Common myeloid progenitor, CD34-positive (primary cell): ENCODE results near the gene ARL4D.

ENCODE experiments used
- CTCF ChIA-PET: fragments of 350-600 bp; sonication (Branson Sonifier 250); formaldehyde crosslinking; loops from one replicate; lab custom pipeline; 2021; ENCODE audit warnings: antibody characterized with exemption; lab: Charles Lee
- POLR2A ChIA-PET: fragments of 350-600 bp; sonication (Branson Sonifier 250); formaldehyde crosslinking; loops from one replicate; lab custom pipeline; 2021; ENCODE audit warnings: antibody characterized with exemption; lab: Charles Lee
- DNase-seq, 3 donors: peaks; one replicate each; pipeline versions ENCODE4 v3.0.0 to v3.0.0-alpha.2; 2013
- H3K27ac ChIP-seq, 2 experiments: 1 replicate in 1 of 2; 2 replicates in 1 of 2; pipeline ENCODE4 v1.7.0; 2013; ENCODE audit warnings: inconsistent platforms in 2 of 2, low read length in 2 of 2, mild to moderate bottlenecking in 2 of 2, low read depth in 1 of 2, moderate library complexity in 1 of 2; ENCODE audit not compliant: severe bottlenecking in 2 of 2, insufficient read depth in 1 of 2, poor library complexity in 1 of 2
- H3K27me3 ChIP-seq, 5 experiments: replicated peaks in 2 of 5; 1 replicate in 3 of 5; 2 replicates in 2 of 5; pipeline versions ENCODE4 v1.6.1 to v1.7.0; 2013; ENCODE audit warnings: low read length in 4 of 5, mild to moderate bottlenecking in 2 of 5, moderate library complexity in 2 of 5, inconsistent platforms in 1 of 5; ENCODE audit not compliant: insufficient read depth in 5 of 5, control insufficient read depth in 4 of 5
- H3K36me3 ChIP-seq, 4 experiments: 1 replicate in 2 of 4; 2 replicates in 2 of 4; pipeline versions ENCODE4 v1.6.1 to v1.7.0; 2013; ENCODE audit warnings: low read length in 3 of 4, control low read depth in 1 of 4, mild to moderate bottlenecking in 1 of 4; ENCODE audit not compliant: control insufficient read depth in 4 of 4, insufficient read depth in 4 of 4
- H3K4me1 ChIP-seq, 4 experiments: 1 replicate in 3 of 4; 2 replicates in 1 of 4; pipeline versions ENCODE4 v1.6.1 to v1.7.1; 2013; ENCODE audit warnings: low read length in 3 of 4, mild to moderate bottlenecking in 3 of 4, control low read depth in 1 of 4, inconsistent platforms in 1 of 4, moderate library complexity in 1 of 4; ENCODE audit not compliant: control insufficient read depth in 4 of 4, insufficient read depth in 4 of 4; ENCODE audit errors: control extremely low read depth in 1 of 4
- H3K4me3 ChIP-seq, 7 experiments: 1 replicate in 4 of 7; 2 replicates in 3 of 7; pipeline versions ENCODE4 v1.5.1 to v1.7.0; 2013; ENCODE audit warnings: mild to moderate bottlenecking in 7 of 7, low read length in 6 of 7, moderate library complexity in 6 of 7, inconsistent platforms in 2 of 7, low read depth in 2 of 7, control low read depth in 1 of 7; ENCODE audit not compliant: insufficient read depth in 4 of 7, control insufficient read depth in 1 of 7; ENCODE audit errors: extremely low read depth in 1 of 7
- H3K9me3 ChIP-seq, 5 experiments: 1 replicate in 4 of 5; 2 replicates in 1 of 5; pipeline versions ENCODE4 v1.6.1 to v1.7.1; 2013; ENCODE audit warnings: low read length in 4 of 5, mild to moderate bottlenecking in 2 of 5, inconsistent platforms in 1 of 5, low read depth in 1 of 5, moderate library complexity in 1 of 5; ENCODE audit not compliant: control insufficient read depth in 4 of 5, insufficient read depth in 2 of 5; ENCODE audit errors: control extremely low read depth in 1 of 5
- WGBS: methylation state at CpG from one replicate; pipeline ENCODE4 v1.1.5; 2013; ENCODE audit not compliant: insufficient coverage; 5-methylcytosine and 5-hydroxymethylcytosine counted together

ARL4D gene

DNA sequence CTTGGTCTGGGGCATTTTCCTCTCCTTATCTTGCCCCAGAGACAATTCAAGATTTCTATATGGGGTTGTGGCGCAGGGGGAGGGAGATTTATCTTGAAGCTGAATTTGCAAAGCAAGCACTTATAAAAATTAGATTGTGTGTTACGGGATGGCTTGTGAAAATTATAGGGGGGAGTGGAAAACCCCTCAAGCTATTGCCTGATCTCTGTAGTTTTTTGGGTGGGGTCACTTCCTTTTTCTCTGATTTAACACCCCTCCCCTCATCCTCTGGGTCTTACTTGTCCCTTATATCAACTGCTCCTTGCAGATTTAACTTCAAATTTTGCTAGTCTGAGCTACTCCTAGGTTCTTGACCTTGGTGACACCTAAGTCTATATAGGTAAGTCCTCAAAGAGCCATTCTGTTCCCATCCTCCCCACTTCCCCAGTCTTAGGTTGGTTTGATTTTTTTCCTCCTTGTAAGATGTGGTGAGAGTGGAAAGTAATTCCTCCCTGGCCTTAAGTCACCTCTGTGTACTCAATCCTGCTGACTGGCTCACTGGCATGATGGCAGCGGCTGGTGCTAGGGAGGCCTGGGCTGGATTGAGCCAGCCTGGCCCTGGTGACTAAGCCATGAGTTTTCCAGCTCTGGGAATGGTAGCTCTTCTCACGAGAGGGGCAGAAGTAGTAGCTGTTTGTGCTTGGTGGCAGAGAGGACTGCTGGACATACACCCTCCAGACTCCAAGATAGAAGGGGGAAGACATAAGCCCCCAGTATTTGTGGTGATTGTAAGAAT is 2.3 kb downstream of the ARL4D start:
- DNase-seq, result no peak
- Histone ChIP-seq H3K4me1 (peaks cover 5 to 23% (median 14%) of the 10 kb centered on the region in 4 experiments), H3K4me3 (no peak overlapping the region), H3K36me3 (no peaks in the 10 kb centered on the region), H3K27me3 (peaks cover 0 to 2% (median 0%) of the 10 kb centered on the region in 5 experiments), H3K9me3 (no peaks in the 10 kb centered on the region), H3K27ac (no peak overlapping the region)
- no CpG with 5 or more reads among the region's 4 CpGs for WGBS
- ChIA-PET POLR2A (interaction anchor here (0.6 kb wide), 1 partner anchor 40 kb away, joined by 5 read pairs; no protein-coding TSS in a partner anchor), CTCF (interaction anchor here (0.8 to 1.7 kb wide), 4 partner anchors 11 to 118 kb away, joined by 3 read pairs; partner anchors contain the start of gene DHX8)

DNA sequence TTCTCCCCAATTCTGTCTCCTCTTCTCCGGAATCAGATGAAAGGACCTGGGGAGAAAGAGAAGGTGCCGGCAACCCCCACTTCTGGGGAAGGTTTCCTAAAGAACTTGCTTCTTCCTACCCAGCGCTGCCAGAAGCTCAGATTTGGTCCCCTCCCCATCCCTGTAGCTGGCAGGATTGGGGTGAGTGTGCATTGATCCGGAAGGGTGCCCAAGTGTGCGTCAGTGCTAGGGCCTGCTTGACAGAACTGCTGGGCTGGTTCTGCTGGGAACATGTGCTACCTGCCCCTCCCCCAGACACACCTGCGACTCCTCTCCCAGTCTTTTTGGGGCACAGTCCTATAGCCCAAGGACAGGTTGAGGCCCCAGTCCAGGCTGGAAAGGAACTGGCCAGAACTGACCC is 3.3 kb downstream of the ARL4D start:
- WGBS, result 85% methylated on average over 3 of the region's 6 CpGs

DNA sequence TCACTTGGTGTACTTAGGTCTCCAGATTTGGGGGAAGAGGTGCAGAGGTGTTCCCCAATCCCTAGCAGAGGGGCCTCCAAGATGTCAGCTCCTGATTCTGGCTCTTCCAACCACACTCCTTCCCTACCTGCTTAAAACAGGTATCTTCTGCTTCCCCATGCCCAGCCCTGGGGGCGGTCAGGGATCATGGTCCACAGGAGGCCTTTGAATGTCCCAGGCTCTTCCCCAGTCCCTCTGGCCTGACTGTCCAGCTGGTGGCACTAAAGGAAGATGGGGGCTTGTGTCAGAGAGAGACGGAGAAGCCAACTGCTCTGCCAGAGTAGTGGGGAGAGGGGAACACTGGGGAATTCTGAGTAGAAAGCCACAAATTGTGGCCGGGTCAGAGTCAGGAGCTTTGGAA is 3.8 kb downstream of the ARL4D start:
- no peak overlapping the region for H3K27ac ChIP-seq
- no peak overlapping the region for H3K4me3 ChIP-seq
- 91% methylated on average over 3 of the region's 3 CpGs for WGBS
- ChIA-PET POLR2A (no interaction called here), CTCF (interaction anchor here (1.4 to 3.2 kb wide), 5 partner anchors 10 to 81 kb away, joined by 3 to 16 read pairs (median 4); partner anchors contain the start of gene DHX8)
- no peak for DNase-seq
- no peaks in the 10 kb centered on the region for H3K36me3 ChIP-seq
- H3K9me3 ChIP-seq, result no peaks in the 10 kb centered on the region
- H3K27me3 ChIP-seq, result peaks cover 0 to 5% (median 0%) of the 10 kb centered on the region in 5 experiments
- H3K4me1 ChIP-seq, result peaks cover 0 to 15% (median 9%) of the 10 kb centered on the region in 4 experiments

More for the DNA sequence above, 3.3 kb downstream of the ARL4D start:
- POLR2A ChIA-PET, result no interaction called here
- Histone ChIP-seq H3K27ac (no peak overlapping the region), H3K4me1 (peaks cover 0 to 15% (median 9%) of the 10 kb centered on the region in 4 experiments), H3K9me3 (no peaks in the 10 kb centered on the region), H3K36me3 (no peaks in the 10 kb centered on the region), H3K4me3 (no peak overlapping the region), H3K27me3 (peaks cover 0 to 2% (median 0%) of the 10 kb centered on the region in 5 experiments)
- DNase-seq, result no peak
- CTCF ChIA-PET, result interaction anchor here (1.5 to 3.2 kb wide), 2 partner anchors 9 to 14 kb away, joined by 3 to 16 read pairs; no protein-coding TSS in a partner anchor

DNA sequence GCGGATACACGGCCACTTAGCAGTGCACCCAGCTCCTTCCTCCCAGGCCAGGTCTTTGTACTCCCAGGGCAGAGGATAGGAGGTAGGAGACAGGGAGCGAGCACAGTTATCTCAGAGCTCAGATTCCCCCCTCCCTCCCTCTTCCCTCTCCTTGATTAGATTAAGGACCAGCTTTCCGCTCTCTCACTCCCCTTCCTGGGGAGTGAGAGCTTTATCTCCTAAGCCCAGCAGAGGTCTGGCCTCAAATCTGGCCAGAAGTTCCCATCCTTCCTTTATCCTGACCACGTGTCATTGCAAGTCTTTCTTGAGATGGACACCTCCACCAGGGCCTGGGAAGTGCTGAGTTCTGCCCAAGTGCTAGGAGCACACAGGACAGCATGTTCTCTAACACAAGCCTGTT is 5.1 kb downstream of the ARL4D start:
- POLR2A ChIA-PET, result no interaction called here
- DNase-seq, result no peak
- no peak overlapping the region for H3K4me3 ChIP-seq
- no peaks in the 10 kb centered on the region for H3K9me3 ChIP-seq
- 80% methylated on average over 1 of the region's 5 CpGs for WGBS
- H3K27ac ChIP-seq, result no peak overlapping the region
- H3K27me3 ChIP-seq, result peaks cover 0 to 5% (median 0%) of the 10 kb centered on the region in 5 experiments
- H3K36me3 ChIP-seq, result no peaks in the 10 kb centered on the region
- CTCF ChIA-PET, result interaction anchor here (0.7 to 3.2 kb wide), 5 partner anchors 11 to 80 kb away, joined by 3 to 16 read pairs (median 4); partner anchors contain the start of gene DHX8
- peaks cover 0 to 9% (median 4%) of the 10 kb centered on the region in 4 experiments for H3K4me1 ChIP-seq

DNA sequence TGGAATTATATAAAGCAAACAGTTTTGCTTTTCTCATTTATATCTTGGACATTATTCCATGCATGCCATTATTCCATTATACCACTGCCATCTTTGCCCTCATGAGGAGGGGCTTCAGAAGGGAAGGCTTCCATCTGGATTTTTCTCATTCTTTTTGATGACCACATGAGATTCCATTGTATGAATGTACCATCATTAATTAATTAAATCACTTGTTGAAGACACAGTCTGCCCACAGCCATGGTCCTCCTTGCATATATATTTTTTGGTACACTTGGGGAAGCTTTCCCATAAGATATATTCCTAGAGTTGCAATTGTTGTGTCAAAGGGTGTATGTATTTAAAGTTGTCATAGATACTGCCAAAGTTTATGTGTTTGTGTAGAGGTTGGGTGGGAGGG is 7.1 kb downstream of the ARL4D start:
- Histone ChIP-seq H3K4me1 (no peaks in the 10 kb centered on the region), H3K27me3 (peaks cover 0 to 3% (median 0%) of the 10 kb centered on the region in 5 experiments), H3K4me3 (no peak overlapping the region), H3K36me3 (no peaks in the 10 kb centered on the region), H3K27ac (no peak overlapping the region), H3K9me3 (no peaks in the 10 kb centered on the region)
- ChIA-PET CTCF (interaction anchor here (0.9 to 1.5 kb wide), 5 partner anchors 10 to 116 kb away, joined by 3 to 4 read pairs (median 3); partner anchors contain the start of gene DHX8), POLR2A (no interaction called here)
- DNase-seq, result no peak

DNA sequence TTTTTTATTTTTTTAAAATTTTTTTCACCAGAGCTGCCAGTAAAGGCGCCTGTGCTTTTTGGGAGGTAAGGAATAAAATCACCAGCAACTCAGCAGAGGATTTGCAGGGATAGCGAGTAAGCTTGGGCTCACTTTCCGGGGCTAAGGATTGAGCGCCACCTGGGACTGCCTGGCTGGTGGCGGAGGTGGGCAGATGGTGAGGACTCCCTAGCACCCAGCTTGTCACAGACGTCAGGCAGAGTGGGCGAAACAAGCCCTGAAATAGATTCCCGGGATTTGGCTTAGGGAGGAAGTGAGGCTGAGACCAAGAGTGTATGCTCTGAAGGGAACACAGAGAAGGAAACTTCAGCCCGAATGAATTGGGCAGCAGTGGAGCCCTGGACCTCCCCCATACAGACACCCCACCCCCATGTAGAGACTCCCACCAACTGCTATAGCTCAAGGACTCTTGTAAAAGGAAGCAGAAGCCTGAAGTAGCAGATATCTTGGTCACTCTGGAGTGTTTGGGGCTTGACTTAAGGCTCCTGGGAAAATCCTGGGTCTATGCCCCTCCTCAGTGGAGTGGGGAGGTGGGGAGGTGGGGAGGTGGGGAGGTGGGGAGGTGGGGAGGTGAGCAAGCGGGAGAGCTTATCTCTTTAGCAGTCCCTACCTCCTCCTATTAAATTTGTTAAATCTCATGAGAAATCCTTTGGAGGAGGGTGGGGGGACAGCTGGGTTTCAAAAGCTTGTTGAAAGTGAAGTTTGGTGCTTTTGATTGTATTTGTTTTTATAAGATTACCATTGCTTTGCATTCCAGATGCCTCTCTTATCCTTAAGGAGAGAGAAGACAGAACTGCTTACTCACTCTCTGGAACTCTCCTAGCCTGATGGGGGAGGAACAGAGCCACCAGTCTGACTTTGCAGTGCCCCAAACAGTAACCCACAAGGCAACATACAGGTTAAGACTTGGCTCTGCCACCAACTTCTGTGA is 8.2 kb downstream of the ARL4D start:
- WGBS, result 94% methylated on average over 4 of the region's 10 CpGs
- H3K27me3 ChIP-seq, result peaks cover 0 to 3% (median 0%) of the 10 kb centered on the region in 5 experiments
- POLR2A ChIA-PET, result interaction anchor here (0.6 kb wide), 1 partner anchor 1116 kb away, joined by 3 read pairs; no protein-coding TSS in a partner anchor
- no peaks in the 10 kb centered on the region for H3K36me3 ChIP-seq
- H3K9me3 ChIP-seq, result no peaks in the 10 kb centered on the region
- CTCF ChIA-PET, result interaction anchor here (0.6 to 1.4 kb wide), 3 partner anchors 13 to 114 kb away, joined by 3 read pairs; partner anchors contain the start of gene DHX8
- no peak for DNase-seq
- peaks cover 0 to 4% (median 0%) of the 10 kb centered on the region in 4 experiments for H3K4me1 ChIP-seq
- H3K4me3 ChIP-seq, result no peak overlapping the region
- no peak overlapping the region for H3K27ac ChIP-seq
